HL-60/S4 (cell line): ENCODE data around the gene R3HDM2.

Experiments
- in situ Hi-C: fragments of 300-500 bp; cut with MboI; formaldehyde crosslinking; loops from 2 replicates; pipeline ENCODE4 v1.14.3; 2022; ENCODE audit warnings: low sequenced_read_pairs

R3HDM2 gene

DNA sequence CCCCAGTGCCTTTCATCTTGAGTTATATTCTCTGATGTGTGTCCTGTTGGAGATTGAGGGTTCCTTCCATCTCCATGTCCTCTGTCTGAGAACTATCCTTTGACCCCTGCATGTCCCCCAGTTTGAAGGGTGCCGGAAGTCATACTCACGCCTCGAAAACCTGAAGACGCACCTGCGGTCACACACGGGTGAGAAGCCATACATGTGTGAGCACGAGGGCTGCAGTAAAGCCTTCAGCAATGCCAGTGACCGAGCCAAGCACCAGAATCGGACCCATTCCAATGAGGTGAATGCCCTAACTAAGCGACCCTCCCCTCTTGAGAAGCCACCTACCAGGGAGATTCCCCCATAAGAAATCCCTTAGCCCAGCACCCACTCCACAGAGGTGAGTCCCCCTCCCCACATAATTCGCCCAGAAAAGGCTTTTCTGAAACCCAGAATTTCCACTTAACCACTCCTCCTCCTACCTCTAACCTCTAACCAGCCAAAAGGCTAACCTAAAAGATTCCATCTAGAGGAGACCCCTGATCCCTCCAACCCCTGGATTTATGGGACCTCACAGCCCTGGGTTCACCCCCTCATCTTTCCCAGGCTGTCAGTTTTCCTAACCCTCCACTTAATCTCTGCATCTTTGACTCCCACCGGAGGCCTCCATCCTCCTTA is 36.5 kb upstream of the R3HDM2 start:
- in situ Hi-C loops, result no loop called here

DNA sequence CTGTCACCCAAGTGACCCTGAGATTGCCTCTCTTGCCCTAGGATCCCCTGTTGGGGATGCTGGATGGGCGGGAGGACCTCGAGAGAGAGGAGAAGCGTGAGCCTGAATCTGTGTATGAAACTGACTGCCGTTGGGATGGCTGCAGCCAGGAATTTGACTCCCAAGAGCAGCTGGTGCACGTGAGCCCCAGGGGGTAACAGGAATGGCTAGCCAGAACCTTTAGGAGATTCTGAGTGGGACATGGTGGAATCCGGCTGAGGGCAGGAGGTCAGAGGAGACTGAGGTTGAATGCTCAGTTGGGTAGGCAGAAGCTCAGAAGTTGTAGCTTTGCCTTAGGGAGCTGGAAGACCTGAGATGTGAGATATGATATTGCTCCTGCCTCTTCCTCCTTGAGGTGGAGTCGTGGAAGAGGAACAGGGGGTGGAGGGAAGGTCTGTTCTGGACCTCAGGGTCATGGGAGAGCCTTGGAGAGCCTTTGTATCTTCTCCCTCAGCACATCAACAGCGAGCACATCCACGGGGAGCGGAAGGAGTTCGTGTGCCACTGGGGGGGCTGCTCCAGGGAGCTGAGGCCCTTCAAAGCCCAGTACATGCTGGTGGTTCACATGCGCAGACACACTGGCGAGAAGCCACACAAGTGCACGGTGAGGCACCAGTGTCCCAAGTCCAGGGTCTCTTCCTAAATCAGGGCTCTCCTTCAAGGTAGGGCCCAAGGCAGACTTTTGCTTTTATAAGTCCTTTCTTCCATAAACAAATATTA is 35.1 kb upstream of the R3HDM2 start:
- in situ Hi-C loops, result no loop called here

DNA sequence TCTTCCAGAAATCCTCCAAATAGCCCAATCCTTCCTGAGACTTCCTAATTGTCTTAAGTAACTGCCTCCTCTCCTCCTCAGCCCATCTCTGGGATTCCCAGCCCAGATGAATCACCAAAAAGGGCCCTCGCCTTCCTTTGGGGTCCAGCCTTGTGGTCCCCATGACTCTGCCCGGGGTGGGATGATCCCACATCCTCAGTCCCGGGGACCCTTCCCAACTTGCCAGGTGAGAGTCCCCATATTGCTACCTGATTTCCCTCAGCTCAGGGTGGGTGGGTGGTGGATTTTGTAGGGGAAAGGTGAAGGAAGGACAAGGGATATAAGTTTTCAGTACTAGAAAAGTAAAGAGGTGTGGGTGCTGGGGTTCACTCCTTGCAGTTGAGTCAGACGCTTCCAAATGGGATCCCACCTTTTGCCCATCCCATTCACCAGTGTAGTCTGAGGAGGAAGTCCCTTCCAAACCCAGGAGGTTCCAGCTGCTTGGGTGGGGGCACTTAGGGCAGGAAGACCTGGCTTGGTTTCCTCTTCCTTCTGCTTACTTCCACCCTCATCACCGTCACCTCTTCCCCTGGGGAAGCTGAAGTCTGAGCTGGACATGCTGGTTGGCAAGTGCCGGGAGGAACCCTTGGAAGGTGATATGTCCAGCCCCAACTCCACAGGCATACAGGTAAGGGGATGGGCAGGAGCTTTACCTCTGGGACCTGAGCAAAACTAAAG is 34.3 kb upstream of the R3HDM2 start:
- in situ Hi-C loops, result no loop called here

DNA sequence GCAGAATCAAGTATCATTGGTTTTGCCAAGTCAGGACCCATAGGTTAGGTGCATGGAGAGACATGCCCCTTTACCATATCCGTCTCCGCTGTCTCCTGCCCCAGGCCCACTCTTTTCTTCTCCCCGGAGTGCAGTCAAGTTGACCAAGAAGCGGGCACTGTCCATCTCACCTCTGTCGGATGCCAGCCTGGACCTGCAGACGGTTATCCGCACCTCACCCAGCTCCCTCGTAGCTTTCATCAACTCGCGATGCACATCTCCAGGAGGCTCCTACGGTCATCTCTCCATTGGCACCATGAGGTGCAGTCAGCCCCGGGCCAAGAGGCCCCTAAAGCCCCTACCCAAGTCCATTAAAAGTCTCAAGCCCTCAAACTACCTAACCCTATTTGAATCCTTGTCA is 33.7 kb upstream of the R3HDM2 start:
- in situ Hi-C loops, result no loop called here

DNA sequence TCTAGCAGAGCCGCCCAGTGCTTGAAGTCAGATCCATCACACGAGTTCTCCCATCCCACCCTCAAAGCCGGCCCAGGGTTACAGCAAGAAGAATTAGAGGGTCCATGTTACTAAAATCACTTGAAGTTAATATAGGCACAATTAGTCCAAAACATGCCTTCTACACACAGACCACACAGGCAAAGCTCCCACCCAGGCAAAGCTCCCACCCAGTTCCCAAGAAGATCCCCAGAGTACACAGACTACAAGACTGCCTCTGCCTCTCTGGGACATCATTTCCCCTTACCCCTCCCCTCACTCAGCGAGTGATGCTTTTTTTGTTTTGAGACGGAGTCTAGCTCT is 32.0 kb upstream of the R3HDM2 start:
- in situ Hi-C loops, result no loop called here

DNA sequence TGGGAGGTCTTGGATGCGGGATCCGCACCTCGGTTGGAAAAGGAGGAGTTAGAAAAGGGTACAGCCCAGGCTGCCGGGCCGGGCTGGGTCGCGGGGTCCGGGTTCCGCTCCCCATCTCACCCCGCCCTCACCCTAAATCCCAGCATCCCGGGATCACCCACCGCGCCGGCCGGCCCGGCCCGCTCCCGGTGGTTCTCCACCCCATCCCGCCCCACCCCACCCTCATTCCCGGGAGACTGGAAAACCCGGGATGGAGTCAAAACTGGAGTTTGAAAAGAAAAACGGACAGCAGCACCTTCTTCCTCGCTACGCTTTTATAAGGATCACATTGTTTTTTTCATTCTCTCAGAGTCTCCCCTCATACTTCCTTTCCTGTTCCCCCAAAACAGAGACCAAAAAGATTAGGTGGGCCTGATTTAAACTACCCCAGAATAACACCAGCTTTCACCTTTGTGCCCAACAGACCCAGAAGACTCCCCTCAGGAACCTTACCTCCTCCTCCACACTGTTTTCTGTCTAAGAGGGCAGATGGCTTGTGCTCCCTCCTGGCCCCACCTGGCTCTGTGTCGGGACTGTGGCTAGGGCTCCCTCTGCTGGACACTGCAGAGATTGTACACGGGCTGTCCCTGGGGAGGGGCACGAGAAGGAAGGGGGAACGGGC is 31.5 kb upstream of the R3HDM2 start:
- in situ Hi-C loops, result no loop called here

DNA sequence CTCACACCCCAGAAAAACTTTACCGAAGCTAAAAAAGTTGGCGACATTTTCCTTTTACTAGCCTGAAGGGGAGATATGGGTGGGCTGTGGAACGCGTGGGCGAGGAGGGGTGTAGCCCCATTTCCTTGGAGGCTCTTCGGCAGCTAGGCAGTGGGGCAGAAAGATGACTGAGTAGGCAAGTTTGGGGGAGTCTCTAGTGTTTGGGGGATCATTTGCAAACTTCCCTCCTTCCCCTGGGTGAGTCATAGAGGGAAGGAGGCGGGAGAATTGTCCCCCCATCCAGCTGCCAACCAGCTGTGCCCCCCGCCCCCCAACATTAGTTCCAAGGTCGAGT is 31.0 kb upstream of the R3HDM2 start:
- in situ Hi-C loops, result no loop called here

DNA sequence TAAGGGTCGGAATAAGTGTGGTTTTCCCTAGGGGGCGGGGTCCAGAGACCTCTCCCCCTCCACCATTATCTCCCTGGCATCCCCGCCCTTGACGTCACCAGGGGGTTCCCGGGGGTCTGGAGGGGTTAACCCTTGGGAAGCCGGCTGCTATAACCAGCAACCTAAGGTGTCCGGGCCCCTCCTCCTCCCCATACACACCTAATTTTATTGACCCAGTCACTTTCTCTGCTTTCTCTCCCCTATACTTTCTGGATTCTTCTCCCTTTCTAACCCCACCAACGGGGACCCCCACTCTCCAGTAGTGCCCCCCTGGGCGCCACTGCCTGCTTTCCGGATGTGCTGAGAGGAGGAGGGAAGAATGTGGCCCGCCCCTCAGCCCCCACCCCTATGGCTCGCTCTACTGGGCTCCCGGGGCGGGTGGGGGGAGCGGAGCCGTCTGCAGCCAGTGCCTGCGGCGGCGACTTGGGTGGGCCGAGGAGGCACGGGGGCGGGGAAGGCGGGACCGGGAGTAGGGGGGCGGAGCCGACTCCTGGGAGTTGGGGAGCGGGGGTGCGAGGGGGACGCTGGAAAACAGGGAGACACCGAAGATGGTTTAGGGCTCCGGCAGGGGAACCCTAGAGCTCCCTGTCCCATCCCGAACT is 30.6 kb upstream of the R3HDM2 start:
- in situ Hi-C loops, result no loop called here

DNA sequence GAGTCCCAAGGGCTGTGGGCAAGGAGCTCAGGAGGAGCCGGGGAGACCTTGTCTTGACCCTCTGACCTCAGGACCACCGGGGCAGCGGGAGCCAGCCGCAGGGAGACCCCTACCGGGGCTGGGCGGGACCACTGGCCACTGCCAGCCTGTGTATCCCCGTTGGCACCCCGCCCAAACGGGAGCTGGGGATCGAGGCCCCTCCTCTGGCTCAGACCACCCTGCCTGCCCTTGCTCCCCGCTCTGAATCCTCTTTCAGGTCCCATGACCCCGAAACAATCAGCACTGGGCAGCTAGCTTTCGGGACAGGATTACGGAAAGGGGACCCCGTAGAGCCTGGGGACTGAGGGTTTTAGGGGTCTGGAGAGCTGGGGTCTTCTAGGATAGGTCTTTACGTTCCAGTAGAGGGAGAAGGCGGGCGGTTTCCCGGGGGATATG is 30.0 kb upstream of the R3HDM2 start:
- in situ Hi-C loops, result no loop called here

DNA sequence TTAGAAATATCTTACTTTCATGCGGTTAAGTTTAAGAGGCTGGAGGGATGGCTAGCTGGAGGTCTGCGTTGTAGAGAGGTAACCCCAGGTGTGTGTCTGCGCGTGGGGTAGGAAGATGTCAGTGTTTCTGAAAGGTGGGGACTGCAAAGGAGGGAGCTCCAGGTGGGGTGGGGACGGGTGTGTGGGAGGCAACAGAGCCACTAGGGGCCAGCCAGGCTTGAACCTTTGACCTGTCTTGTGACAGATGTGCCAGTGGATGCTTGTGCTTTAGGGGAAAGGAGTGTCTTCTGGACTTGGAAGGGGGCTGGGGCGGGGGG is 29.6 kb upstream of the R3HDM2 start:
- in situ Hi-C loops, result no loop called here

DNA sequence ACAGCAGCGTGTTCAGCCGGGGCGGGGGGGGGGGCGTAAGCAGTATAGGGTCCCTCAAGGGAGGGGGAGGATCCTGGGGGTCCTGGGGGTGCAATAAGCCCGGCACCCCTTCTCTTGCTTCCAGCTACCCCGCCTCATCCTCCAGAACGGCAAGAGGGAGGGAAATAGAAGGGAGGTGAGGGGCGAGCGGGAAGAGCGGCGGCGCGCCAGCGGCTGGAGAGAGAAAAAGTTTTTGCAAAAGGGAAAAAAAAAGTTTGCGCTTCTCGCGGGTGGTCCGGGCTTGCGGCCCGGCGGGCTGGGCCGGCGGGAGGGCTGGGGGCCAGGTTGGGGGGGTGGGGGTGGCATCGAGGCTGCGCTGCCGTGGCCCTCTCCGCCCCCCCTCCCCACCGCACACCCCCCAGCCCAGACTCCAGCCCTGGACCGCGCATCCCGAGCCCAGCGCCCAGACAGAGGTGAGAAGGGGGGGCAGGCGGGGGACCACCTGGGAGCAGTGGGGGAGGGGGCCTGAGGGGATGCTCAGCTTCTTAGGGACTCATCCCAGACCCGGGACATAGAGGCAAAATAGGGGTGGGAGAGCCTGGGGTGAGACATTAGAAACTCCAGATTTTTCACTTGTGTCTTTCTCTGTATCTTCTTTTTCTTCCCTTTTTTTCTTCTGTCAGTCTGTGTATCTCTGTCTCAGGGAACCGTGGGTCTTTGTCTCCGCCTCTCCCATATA is 29.1 kb upstream of the R3HDM2 start, which contains the start of gene GLI1:
Gene GLI1 (plus strand): TSS at position 36 of the 718 bp plus-strand sequence. CDS start 3,907 bp downstream, outside the sequence.
- in situ Hi-C loops, result loop anchor here (10.0 kb wide), 1 partner anchor 195 kb away; no protein-coding TSS in a partner anchor

DNA sequence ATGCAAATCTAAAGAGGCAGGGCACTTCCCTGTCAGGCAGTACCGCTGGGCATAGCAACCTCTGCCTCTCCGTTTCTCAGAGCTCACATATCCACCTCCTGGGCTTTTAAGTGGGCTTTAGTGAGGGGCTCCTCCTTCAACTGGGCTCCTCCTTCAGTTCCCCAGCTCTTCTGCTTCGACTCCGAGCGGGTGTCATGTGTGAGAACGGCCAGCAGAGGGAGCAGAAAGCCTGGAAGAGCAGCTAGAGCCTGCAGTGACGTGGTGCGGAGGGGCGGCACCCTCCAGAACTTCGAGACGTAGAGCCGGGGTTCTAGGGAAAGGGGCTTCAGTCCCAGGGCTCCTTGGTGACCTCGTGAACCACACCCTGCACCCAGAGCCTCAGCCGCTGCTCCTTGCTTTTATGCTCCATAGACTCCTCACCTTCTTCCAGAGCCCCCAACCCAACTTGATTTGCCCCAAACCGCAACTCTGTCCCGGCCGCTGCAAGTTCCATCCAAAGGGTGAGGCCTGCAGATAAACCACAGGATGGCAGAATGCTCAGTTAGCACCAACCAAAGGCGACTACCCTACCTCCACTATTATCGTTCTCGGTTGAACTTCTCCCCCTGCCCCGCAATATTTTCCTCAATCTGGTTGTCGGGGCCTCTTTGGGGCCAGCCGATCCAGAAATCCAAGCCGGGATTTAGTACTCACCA is 28.4 kb upstream of the R3HDM2 start:
- in situ Hi-C loops, result loop anchor here (10.0 kb wide), 1 partner anchor 194 kb away; no protein-coding TSS in a partner anchor

DNA sequence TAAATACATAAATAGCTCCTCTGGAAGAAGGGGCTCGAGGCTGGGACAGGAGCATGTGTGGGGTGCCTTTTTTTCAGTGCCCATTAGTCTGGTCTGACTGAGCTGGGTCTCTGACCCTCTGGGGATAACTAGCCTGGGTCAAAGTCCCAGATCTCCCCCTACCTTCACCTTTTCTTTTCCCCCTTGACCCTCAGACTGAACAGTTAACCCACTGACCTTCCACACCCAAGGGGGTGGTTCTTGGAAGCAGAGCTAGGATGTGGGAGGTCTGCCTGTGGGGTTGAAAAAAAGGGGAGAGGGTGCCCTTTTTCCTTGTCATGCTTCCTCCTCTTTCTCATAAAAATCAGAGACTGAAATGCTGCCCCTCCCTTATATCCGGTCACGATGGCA is 27.8 kb upstream of the R3HDM2 start:
- in situ Hi-C loops, result loop anchor here (10.0 kb wide), 1 partner anchor 194 kb away; no protein-coding TSS in a partner anchor

DNA sequence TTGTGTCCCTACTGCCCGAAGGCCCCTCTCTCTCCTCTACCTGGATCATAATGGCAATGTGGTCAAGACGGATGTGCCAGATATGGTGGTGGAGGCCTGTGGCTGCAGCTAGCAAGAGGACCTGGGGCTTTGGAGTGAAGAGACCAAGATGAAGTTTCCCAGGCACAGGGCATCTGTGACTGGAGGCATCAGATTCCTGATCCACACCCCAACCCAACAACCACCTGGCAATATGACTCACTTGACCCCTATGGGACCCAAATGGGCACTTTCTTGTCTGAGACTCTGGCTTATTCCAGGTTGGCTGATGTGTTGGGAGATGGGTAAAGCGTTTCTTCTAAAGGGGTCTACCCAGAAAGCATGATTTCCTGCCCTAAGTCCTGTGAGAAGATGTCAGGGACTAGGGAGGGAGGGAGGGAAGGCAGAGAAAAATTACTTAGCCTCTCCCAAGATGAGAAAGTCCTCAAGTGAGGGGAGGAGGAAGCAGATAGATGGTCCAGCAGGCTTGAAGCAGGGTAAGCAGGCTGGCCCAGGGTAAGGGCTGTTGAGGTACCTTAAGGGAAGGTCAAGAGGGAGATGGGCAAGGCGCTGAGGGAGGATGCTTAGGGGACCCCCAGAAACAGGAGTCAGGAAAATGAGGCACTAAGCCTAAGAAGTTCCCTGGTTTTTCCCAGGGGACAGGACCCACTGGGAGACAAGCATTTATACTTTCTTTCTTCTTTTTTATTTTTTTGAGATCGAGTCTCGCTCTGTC is 26.1 kb upstream of the R3HDM2 start:
- in situ Hi-C loops, result loop anchor here (10.0 kb wide), 1 partner anchor 192 kb away; no protein-coding TSS in a partner anchor

DNA sequence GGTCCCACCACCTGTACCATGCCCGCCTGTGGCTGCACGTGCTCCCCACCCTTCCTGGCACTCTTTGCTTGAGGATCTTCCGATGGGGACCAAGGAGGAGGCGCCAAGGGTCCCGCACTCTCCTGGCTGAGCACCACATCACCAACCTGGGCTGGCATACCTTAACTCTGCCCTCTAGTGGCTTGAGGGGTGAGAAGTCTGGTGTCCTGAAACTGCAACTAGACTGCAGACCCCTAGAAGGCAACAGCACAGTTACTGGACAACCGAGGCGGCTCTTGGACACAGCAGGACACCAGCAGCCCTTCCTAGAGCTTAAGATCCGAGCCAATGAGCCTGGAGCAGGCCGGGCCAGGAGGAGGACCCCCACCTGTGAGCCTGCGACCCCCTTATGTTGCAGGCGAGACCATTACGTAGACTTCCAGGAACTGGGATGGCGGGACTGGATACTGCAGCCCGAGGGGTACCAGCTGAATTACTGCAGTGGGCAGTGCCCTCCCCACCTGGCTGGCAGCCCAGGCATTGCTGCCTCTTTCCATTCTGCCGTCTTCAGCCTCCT is 25.4 kb upstream of the R3HDM2 start:
- in situ Hi-C loops, result loop anchor here (10.0 kb wide), 1 partner anchor 191 kb away; no protein-coding TSS in a partner anchor

DNA sequence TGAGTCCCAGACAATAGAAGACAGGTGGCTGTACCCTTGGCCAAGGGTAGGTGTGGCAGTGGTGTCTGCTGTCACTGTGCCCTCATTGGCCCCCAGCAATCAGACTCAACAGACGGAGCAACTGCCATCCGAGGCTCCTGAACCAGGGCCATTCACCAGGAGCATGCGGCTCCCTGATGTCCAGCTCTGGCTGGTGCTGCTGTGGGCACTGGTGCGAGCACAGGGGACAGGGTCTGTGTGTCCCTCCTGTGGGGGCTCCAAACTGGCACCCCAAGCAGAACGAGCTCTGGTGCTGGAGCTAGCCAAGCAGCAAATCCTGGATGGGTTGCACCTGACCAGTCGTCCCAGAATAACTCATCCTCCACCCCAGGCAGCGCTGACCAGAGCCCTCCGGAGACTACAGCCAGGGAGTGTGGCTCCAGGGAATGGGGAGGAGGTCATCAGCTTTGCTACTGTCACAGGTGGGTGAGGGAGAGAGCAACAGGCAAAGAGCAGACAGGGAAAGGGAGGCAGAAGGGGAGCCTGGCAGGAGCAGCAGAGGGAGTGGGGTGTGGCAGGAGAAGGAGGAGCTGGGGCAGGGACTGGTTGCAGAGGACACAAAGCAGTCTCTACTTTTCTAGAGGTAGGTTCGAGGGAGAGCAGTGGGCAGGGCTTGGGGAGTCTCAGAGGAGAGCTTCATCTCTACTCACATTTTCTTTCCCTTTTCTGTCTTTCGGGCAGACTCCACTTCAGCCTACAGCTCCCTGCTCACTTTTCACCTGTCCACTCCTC is 24.7 kb upstream of the R3HDM2 start:
- in situ Hi-C loops, result loop anchor here (10.0 kb wide), 1 partner anchor 191 kb away; no protein-coding TSS in a partner anchor

DNA sequence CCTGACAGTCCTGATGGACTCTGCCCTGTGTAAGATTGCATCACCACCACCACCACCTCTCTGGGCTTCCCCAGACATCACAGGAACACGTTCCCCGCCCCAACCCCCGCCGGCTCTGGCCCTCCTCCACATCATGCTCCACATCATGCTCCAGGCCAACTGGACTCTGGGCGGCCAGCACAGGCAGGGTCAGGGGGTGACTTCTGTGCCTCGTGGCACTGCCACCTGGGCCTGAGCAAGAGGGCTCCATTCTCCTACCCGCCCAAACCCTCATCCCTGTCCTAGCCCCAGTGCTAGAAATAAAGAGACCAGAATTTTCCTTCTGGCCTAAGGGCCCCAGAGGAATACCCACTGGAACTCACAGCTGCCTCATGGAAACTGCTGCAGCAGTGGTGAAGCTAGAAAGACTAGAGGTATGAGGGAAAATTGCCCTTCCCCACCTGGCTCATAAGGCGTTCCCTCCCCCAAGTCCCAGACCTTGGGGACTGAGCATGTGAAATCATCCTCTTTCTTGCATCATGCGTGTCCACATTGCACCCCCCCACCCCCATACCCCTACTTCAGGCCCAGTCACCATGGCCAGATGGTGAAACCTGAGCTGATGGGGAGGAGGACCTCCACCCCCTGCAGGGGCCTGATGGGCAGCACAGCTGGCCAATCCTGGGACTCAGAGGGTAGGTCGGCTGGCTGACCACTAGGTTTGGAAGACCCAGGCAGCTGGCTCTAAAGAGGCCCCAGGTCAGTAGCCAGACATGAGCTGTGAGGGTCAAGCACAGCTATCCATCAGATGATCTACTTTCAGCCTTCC is 23.9 kb upstream of the R3HDM2 start, which contains the start of gene INHBE:
Gene INHBE (plus strand): TSS at position 742 of the 808 bp plus-strand sequence. CDS start 230 bp downstream, outside the sequence.
- in situ Hi-C loops, result loop anchor here (10.0 kb wide), 1 partner anchor 190 kb away; no protein-coding TSS in a partner anchor
